Transverse colon (tissue), 4 donors: ENCODE results near the gene TMEM17.

Source experiments
- CTCF ChIP-seq, 5 experiments: fragments of 200-600 bp in 3 of 5; fragments of 450-650 bp in 2 of 5; sonication (generic) in 3 of 5; IDR thresholded peaks; 1 replicate in 2 of 5; 2 replicates in 3 of 5; pipeline ENCODE4 v1.5.1; 2016 to 2017; ENCODE audit warnings: antibody characterized with exemption in 5 of 5, inconsistent platforms in 3 of 5, mild to moderate bottlenecking in 2 of 5, moderate library complexity in 1 of 5
- POLR2AphosphoS5 ChIP-seq, 3 donors: sonication (generic); formaldehyde crosslinking; IDR thresholded peaks; one replicate each; pipeline ENCODE4 v1.6.1; 2016; ENCODE audit warnings: antibody characterized with exemption in 3 of 3

GRCh38 chr2:62457556-62457955 is 48.4 kb downstream of the TMEM17 start:
- no peak for TF ChIP-seq CTCF (IDR thresholded peaks at IDR 0.05)
- TF ChIP-seq POLR2AphosphoS5 (IDR thresholded peaks at IDR 0.05) = no peak
